LNCaP clone FGC (cell line): Measurements from ENCODE around the gene RAB29.

Source experiments
- DNase-seq: peaks from one replicate; pipeline ENCODE4 v3.0.0-alpha.2; 2011; ENCODE audit warnings: low read depth
- H3K4me3 ChIP-seq: 2 replicates; pipeline ENCODE4 v1.5.1; 2011; ENCODE audit warnings: mild to moderate bottlenecking, low read depth, low read length, control low read depth
- TF ChIP-seq, protein P1 (sequence below): IDR thresholded peaks from 2 replicates; pipeline ENCODE4 v1.5.1; 2012; ENCODE audit warnings: mild to moderate bottlenecking; ENCODE audit not compliant: control insufficient read depth, insufficient read depth; ENCODE audit errors: extremely low read depth

RAB29 gene

DNA sequence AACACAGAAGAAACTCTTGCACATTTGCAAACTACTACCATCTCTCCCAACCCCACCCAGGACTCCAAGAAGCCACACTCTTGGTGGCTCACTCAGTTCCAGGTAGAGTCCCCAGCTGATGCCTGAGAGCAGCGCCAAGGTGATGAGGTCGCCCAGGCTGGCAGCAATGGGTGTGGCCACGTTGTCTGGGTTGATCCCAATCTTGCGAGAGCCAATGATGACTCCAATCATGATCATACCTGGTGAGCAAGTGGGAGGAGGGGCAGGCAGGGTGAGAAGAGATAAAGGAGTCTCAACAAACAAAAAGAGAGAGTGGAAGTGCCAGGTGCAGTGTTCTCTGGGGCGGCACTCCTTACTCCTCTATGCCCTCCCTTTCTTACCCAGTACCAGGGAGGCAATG, 23.3 kb upstream of the RAB29 start:
- peak; percentile 57 for DNase-seq
- no peak overlapping the region for H3K4me3 ChIP-seq
- TF ChIP-seq, protein P1, sequence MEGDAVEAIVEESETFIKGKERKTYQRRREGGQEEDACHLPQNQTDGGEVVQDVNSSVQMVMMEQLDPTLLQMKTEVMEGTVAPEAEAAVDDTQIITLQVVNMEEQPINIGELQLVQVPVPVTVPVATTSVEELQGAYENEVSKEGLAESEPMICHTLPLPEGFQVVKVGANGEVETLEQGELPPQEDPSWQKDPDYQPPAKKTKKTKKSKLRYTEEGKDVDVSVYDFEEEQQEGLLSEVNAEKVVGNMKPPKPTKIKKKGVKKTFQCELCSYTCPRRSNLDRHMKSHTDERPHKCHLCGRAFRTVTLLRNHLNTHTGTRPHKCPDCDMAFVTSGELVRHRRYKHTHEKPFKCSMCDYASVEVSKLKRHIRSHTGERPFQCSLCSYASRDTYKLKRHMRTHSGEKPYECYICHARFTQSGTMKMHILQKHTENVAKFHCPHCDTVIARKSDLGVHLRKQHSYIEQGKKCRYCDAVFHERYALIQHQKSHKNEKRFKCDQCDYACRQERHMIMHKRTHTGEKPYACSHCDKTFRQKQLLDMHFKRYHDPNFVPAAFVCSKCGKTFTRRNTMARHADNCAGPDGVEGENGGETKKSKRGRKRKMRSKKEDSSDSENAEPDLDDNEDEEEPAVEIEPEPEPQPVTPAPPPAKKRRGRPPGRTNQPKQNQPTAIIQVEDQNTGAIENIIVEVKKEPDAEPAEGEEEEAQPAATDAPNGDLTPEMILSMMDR: no peak

DNA sequence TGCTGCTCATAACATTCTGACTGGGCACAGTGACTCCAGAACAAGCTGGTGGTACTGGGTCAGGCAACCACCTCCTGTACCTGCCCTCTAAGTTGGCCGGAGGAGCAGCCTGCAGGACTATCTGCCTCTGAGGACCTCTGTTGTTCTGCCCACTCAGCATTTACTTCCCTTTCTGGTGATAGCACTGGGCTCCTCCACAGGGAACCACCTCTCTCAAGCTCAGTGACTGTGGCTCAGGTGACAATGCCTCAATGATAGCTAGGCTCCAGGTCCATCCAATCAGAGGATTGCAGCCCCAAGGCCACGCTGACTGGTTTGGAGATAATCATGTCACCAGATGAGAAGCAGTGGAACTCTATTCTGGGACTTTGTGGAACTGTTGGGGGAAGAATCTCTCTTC, 21.9 kb upstream of the RAB29 start:
- no peak overlapping the region for H3K4me3 ChIP-seq
- no peak for DNase-seq
- TF ChIP-seq, protein P1: no peak

DNA sequence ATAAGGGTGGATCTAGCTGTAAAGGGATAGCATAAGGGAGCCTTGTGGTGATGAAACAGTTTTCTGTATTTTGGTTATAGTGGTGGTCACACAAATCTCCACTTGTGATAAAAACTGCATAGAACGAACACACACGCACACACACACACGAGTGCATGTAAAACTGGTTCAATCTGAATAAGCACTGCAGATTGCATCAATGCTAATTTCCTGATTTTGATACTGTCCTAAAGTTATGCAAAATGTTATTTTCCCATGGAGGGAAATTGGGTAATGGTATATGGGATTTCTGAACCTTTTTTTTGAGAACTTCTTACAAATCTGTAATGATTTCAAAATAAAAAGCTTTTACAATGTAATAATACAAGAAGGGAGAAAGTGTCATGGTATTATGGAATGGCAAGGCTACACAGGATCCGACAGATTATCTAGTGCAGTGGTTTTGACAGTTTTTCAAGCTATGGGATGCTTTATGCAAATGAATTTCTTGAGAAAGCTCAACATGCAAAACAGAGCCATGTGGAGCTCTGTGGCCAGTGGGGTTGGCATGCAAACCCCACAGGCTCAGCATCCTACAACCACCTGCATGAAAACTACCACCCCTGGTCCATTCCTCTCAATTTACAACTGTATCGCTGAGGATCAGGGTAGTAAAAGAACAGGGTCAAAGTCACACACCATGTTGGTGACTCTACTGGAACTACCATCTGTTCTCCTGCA, 18.9 kb upstream of the RAB29 start:
- DNase-seq: no peak
- TF ChIP-seq, protein P1: no peak
- no peak overlapping the region for H3K4me3 ChIP-seq

DNA sequence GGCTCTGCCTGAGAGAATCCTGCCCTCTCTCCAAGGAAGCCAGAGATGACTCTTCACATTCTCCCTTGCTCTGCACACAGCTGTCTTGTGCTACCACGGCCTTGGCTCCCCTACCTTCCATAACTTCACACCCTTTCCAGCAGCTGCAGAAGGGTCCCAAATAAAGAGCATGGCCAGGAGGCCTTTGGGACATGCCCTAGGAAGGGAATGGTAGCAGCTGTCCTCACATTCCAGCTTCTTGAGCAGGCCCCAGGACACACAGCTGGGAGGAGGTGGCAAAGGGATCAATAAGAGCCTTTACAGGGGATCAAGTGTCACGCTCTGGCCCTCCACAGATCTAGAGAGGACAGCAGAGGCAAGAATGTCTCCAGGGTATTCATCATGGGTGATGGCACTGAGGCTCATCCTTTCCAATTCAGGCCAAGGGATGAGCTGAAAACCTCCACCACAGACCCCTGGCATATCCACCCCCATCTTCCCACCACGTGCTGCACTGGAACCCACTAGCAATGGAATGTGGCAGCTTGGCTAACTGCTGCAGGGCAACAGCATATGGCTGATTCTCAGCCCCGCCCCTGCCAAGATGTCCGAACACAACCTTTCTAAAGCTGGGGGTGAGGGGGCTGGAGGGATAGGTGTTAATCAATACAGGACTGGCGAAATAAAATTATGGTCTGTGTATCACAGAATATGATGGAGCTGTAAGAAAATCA, 17.8 kb upstream of the RAB29 start:
- H3K4me3 ChIP-seq: no peak overlapping the region
- DNase-seq: no peak
- TF ChIP-seq, protein P1: no peak

DNA sequence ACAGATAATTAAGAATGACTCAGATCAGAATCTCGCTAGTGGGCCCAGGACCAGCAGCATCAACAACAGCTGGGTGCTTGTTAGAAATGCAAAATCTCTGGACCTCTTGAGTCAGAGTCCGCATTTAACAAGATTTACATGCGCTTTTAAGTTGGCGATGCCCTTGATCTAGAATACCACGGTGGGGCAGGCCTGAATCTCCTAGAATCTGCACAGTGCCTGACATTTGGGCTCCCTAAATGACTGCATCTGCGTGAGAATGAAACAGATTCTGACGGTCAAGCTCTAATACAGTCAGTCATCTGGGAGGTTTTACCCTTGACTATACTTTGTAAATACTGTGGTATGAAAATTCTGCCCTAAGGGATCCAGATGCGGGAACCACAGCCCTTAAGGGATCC, 17.2 kb upstream of the RAB29 start:
- TF ChIP-seq, protein P1: no peak
- DNase-seq: no peak
- no peak overlapping the region for H3K4me3 ChIP-seq

DNA sequence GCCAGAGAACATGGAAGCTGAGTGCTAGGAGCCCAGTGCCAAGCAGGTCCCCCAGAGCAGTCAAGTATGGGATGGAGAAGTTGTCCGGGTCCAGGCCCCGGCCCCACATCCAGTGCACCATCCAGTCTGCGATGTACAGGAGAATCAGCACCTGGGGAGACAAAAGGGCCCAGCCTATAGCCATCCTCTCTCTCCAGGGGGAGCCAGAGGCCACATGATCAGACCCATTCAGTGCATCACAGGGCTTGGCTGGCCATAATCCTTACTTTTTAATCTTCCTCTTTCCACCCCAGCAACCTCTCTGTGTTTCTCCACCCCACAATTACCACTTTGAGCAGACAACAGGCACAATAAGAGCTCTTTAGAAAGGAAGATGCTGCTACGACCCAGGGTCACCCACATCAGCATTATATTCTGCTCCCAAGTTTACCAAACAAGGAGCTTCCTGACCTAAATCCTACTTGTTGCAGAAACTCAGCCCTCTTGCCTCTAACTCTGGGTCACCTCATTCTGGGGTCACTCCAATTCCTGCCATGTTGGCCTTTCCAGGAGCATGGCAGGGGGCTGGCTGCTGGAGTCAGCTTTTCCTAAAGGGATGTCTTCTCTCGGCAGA, 16.4 kb upstream of the RAB29 start:
- DNase-seq: no peak
- H3K4me3 ChIP-seq: no peak overlapping the region
- TF ChIP-seq, protein P1: peak; percentile 85
